Stimulated activated naive B cell treated with anti-CD40 and anti-IgM and Interleukin-4, amounts not matched to agents 10 μg/mL and 1 μg/mL and 100 μg/mL, for 72 hours (primary cell): ENCODE data around the gene DGKH.

ENCODE experiments used
- ATAC-seq, 2 donors: fragments of 150-1000 bp; cut with Tn5 transposase; replicated peaks; 2 replicates each; pipeline ENCODE4 v1.10.0; 2021; ENCODE audit warnings: moderate library complexity in 1 of 2
- DNase-seq: peaks from one replicate; pipeline ENCODE4 v3.0.0; 2021
- H3K27ac Mint-ChIP-seq: one replicate; pipeline ENCODE4 v1.8.0; 2022; ENCODE audit warnings: mild to moderate bottlenecking, mixed read lengths
- H3K27me3 Mint-ChIP-seq, 2 donors: one replicate each; pipeline ENCODE4 v1.8.0; 2022; ENCODE audit warnings: mixed read lengths in 2 of 2
- H3K36me3 Mint-ChIP-seq, 2 donors: one replicate each; pipeline ENCODE4 v1.8.0; 2022; ENCODE audit warnings: mixed read lengths in 2 of 2, mild to moderate bottlenecking in 1 of 2
- H3K4me1 Mint-ChIP-seq, 2 donors: one replicate each; pipeline ENCODE4 v1.8.0; 2022; ENCODE audit warnings: mixed read lengths in 2 of 2, mild to moderate bottlenecking in 1 of 2
- H3K4me3 Mint-ChIP-seq, 2 donors: one replicate each; pipeline ENCODE4 v1.8.0; 2022; ENCODE audit warnings: mild to moderate bottlenecking in 2 of 2, mixed read lengths in 2 of 2, moderate library complexity in 1 of 2
- H3K9me3 Mint-ChIP-seq, 2 donors: one replicate each; pipeline ENCODE4 v1.8.0; 2022; ENCODE audit warnings: mixed read lengths in 2 of 2, mild to moderate bottlenecking in 1 of 2

Gene DGKH, protein sequence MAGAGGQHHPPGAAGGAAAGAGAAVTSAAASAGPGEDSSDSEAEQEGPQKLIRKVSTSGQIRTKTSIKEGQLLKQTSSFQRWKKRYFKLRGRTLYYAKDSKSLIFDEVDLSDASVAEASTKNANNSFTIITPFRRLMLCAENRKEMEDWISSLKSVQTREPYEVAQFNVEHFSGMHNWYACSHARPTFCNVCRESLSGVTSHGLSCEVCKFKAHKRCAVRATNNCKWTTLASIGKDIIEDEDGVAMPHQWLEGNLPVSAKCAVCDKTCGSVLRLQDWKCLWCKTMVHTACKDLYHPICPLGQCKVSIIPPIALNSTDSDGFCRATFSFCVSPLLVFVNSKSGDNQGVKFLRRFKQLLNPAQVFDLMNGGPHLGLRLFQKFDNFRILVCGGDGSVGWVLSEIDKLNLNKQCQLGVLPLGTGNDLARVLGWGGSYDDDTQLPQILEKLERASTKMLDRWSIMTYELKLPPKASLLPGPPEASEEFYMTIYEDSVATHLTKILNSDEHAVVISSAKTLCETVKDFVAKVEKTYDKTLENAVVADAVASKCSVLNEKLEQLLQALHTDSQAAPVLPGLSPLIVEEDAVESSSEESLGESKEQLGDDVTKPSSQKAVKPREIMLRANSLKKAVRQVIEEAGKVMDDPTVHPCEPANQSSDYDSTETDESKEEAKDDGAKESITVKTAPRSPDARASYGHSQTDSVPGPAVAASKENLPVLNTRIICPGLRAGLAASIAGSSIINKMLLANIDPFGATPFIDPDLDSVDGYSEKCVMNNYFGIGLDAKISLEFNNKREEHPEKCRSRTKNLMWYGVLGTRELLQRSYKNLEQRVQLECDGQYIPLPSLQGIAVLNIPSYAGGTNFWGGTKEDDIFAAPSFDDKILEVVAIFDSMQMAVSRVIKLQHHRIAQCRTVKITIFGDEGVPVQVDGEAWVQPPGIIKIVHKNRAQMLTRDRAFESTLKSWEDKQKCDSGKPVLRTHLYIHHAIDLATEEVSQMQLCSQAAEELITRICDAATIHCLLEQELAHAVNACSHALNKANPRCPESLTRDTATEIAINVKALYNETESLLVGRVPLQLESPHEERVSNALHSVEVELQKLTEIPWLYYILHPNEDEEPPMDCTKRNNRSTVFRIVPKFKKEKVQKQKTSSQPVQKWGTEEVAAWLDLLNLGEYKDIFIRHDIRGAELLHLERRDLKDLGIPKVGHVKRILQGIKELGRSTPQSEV

DNA sequence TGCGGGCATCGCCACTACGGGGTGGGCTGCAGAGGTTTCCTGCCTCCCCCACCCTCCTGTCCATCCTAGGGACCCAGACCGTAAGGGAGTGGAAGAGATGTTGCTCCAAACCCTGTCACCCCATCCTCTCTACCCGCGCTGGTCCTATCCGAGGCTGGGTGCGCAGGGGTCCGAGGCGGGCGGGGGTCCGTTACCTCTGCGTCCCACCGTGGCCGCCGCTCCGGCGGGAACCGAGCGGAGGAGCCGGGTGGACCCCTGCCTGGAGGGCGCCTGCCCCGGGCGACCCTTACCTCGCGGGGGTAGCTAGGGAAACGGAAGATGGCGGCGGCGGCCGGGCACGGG, at the start of gene DGKH:
DGKH (plus strand) TSS at position 307 of the 342 bp plus-strand sequence. CDS start 126 bp downstream, outside the sequence.
- ATAC-seq = peak; percentile 55
- no peak for DNase-seq
- H3K27me3 Mint-ChIP-seq = peaks cover 26 to 42% of the 10 kb centered on the region in 2 donors

DNA sequence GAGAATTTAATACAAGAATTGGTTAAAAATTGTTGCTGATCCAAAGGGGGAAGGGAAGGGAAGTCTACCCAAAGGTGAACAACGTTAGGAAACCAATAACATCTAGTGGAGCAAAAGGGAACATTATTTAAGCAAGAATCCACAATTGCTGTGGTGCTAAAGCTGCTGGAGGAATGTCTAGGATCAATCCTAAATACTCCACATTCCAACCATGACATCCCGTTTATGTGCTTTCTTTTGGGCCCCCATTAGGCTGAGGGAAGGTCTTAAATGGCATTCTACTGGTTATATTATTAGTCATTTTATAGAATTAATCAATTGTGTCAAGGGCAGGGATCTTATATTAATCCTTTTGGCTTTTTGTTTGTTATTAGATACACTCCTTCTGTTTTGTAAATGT, 47.6 kb upstream of the DGKH start:
- no peak overlapping the region for H3K4me3 Mint-ChIP-seq
- H3K36me3 Mint-ChIP-seq = no peaks in the 10 kb centered on the region
- H3K9me3 Mint-ChIP-seq = no peaks in the 10 kb centered on the region
- no peak for ATAC-seq
- H3K4me1 Mint-ChIP-seq = no peaks in the 10 kb centered on the region
- peaks cover 5 to 7% of the 10 kb centered on the region in 2 donors for H3K27me3 Mint-ChIP-seq
- DNase-seq = no peak
- H3K27ac Mint-ChIP-seq = no peak overlapping the region

More for the DNA sequence above, at the start of gene DGKH:
- no peaks in the 10 kb centered on the region for H3K9me3 Mint-ChIP-seq
- peaks cover 11 to 15% of the 10 kb centered on the region in 2 donors for H3K36me3 Mint-ChIP-seq
- peaks cover 8 to 15% of the 10 kb centered on the region in 2 donors for H3K4me1 Mint-ChIP-seq
- H3K27ac Mint-ChIP-seq = peak within 1 kb of the TSS; percentile 75
- peak within 1 kb of the TSS; percentile 88 to 90 for H3K4me3 Mint-ChIP-seq

DNA sequence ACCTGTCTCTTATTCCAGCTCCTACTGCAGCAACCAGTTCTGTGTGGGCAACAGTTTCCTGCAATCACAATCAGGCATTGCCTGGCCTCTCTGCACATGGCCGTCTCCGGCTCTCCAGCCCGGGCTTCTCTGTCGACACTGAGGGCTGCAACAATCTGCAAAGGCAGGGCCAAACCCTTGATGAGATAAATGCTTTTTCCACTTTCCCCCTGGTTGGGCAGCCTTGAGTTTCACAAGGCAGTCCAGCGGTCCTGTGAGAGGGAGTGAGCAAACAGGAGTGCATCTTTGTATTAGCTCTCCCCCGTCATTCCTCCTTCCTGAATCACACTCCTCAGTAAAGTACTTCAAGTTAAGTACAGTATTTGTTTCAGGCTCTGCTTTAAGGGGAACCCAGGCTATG, 46.9 kb upstream of the DGKH start:
- no peaks in the 10 kb centered on the region for H3K4me1 Mint-ChIP-seq
- no peaks in the 10 kb centered on the region for H3K36me3 Mint-ChIP-seq
- no peak overlapping the region for H3K27ac Mint-ChIP-seq

DNA sequence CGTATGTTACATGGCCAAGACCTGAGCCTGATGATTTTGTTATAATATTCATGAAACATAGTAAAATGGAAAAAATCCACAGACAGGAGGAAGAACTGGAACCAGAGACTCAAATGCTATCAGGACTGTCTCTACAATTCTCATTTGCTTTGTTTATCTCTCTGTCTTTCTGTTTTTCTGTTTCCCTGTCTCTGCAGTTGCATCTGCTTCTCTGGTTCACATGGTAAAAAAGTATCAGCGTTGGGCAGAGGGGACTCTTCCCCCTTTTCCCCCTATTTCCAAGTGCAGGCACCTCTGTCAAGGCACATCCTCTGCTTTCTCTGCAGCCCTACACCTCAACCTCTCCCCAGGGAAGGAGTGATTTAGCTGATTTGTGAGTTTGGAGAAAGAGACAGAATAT, 46.4 kb upstream of the DGKH start:
- no peaks in the 10 kb centered on the region for H3K36me3 Mint-ChIP-seq
- ATAC-seq (no peak), DNase-seq (no peak)
- H3K4me1 Mint-ChIP-seq = no peaks in the 10 kb centered on the region
- H3K4me3 Mint-ChIP-seq = no peak overlapping the region
- H3K27me3 Mint-ChIP-seq = peaks cover 5 to 7% of the 10 kb centered on the region in 2 donors
- H3K27ac Mint-ChIP-seq = no peak overlapping the region
- no peaks in the 10 kb centered on the region for H3K9me3 Mint-ChIP-seq

More for the DNA sequence above, 46.9 kb upstream of the DGKH start:
- no peaks in the 10 kb centered on the region for H3K9me3 Mint-ChIP-seq
- DNase-seq (no peak), ATAC-seq (no peak)
- H3K4me3 Mint-ChIP-seq = no peak overlapping the region
- peaks cover 5 to 7% of the 10 kb centered on the region in 2 donors for H3K27me3 Mint-ChIP-seq

DNA sequence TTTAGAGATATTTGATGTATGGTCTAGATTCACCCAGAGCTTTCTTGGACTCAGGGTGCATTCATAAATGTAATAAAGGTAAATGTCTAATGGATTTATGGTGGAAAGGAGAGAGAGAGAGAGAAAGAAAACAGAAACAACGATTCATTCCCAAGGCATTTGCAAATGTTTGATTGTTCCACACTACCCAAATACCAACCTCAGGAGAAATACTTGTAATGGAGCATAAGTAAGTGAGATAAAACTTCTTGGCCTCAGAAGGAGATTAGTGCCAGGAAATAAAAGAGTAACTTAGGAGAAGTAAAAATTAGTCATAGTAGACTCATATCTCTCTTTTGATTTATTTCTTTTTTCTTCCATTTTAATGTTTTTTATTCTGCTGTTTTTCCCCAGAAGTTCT, 40.6 kb upstream of the DGKH start:
- H3K4me3 Mint-ChIP-seq = no peak overlapping the region
- no peaks in the 10 kb centered on the region for H3K27me3 Mint-ChIP-seq
- H3K36me3 Mint-ChIP-seq = no peaks in the 10 kb centered on the region
- no peaks in the 10 kb centered on the region for H3K4me1 Mint-ChIP-seq
- H3K27ac Mint-ChIP-seq = no peak overlapping the region
- DNase-seq (no peak), ATAC-seq (no peak)
- H3K9me3 Mint-ChIP-seq = no peaks in the 10 kb centered on the region

DNA sequence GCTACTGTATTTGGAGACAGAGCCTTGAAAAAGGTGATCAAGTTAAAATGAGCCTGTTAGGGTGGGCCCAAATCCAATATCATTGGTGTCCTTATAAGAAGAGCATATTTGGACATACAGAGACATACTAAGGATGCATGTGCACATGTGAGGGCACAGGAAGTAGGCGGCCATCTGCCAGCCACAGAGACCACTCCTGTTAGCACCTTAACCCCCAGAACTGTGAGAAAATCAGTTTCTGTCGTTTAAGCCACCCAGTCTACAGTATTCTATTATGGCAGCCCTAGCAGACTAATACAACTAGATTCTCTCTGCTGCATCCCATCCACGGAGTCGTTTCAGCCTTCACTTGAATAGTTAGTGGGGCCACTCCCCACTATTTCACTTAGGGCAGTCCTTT, 39.4 kb upstream of the DGKH start:
- no peaks in the 10 kb centered on the region for H3K36me3 Mint-ChIP-seq
- ATAC-seq = no peak

DNA sequence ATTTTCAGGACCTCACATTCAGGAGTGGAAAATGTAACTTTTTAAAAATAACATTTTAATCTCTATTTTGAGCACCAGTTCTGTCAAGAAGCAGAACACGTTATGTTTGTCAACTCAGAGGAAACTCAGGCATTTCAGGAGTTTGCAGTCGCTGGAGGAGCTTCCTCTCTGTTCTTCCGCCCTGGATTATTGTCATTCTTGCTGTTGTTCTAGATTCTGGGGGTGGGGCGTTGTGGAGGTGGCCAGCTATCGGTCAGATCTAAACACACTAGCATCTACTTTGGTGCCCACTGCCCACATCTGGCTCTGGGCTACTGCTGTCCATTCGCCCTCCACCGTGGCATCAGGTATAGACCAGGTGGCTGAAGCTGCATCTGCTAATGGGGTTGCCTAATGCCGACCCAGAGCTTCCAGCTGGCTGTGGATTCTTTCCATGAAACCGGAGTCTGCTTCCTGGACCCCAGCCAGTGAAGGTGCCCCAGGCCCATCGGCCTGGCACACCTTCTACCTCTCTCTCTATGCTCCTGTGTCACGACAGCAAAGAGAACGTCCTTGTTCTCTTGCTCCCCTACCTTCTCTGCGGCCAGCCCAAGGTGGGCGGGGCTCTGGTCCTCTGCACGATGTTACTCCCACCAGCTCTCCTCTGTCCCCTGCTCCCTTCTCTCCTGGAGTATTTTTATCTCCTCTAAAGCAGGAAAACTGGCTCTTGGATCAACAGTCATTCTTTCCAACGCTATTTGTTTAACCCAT, 36.7 kb upstream of the DGKH start:
- no peak for ATAC-seq
- Mint-ChIP-seq H3K27me3 (peaks cover 4 to 13% of the 10 kb centered on the region in 2 donors), H3K9me3 (no peaks in the 10 kb centered on the region), H3K27ac (no peak overlapping the region), H3K36me3 (no peaks in the 10 kb centered on the region), H3K4me1 (no peaks in the 10 kb centered on the region), H3K4me3 (no peak overlapping the region)
- DNase-seq = no peak

More for the DNA sequence above, 39.4 kb upstream of the DGKH start:
- Mint-ChIP-seq H3K4me1 (no peaks in the 10 kb centered on the region), H3K27ac (no peak overlapping the region), H3K27me3 (no peaks in the 10 kb centered on the region), H3K4me3 (no peak overlapping the region), H3K9me3 (no peaks in the 10 kb centered on the region)
- no peak for DNase-seq

DNA sequence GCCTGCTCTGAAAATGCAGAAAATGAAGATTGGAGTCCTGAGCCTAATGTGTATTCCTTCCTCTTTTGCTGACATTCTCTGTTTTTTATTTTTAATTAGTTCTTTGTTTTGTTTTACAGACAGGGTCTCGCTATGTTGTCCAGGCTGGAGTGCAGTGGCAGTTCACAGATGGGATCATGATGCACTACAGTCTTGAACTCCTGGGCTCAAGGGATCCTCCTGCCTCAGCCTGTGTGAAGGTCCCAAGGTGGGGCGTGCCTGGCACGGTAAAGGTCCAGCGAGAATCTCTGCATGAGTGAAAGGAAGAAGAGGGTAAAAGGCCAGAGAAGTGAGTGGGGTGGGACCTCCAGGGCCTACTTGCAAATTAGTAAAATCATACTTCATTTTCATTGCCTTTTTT, 34.3 kb upstream of the DGKH start:
- H3K27ac Mint-ChIP-seq = no peak overlapping the region
- ATAC-seq (no peak), DNase-seq (no peak)
- H3K4me1 Mint-ChIP-seq = no peaks in the 10 kb centered on the region
- peaks cover 13 to 16% of the 10 kb centered on the region in 2 donors for H3K27me3 Mint-ChIP-seq
- H3K4me3 Mint-ChIP-seq = no peak overlapping the region
- no peaks in the 10 kb centered on the region for H3K36me3 Mint-ChIP-seq
- no peaks in the 10 kb centered on the region for H3K9me3 Mint-ChIP-seq

DNA sequence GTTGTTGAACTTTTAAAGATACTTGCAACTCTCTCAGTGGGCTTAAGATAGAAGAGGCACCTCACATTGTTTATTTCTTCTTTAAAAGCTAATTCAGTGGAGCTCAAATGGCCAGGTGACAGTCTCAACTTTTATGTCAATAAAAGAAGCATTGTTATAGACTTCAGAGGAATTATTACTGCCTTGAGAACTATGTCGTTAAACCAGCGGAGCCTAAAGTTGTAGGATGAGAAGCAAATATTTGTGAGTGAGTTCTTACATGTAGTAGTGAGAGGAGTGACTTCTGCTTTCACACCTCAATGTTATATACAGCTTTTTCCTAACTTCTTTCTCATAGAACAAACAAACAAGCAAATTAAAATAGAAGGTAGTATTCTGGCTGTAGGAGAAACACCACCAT, 31.2 kb upstream of the DGKH start:
- H3K36me3 Mint-ChIP-seq = no peaks in the 10 kb centered on the region
- H3K4me1 Mint-ChIP-seq = no peaks in the 10 kb centered on the region
- no peak for DNase-seq
- no peaks in the 10 kb centered on the region for H3K9me3 Mint-ChIP-seq
- H3K4me3 Mint-ChIP-seq = no peak overlapping the region
- peaks cover 13 to 16% of the 10 kb centered on the region in 2 donors for H3K27me3 Mint-ChIP-seq
- H3K27ac Mint-ChIP-seq = no peak overlapping the region
- ATAC-seq = no peak

DNA sequence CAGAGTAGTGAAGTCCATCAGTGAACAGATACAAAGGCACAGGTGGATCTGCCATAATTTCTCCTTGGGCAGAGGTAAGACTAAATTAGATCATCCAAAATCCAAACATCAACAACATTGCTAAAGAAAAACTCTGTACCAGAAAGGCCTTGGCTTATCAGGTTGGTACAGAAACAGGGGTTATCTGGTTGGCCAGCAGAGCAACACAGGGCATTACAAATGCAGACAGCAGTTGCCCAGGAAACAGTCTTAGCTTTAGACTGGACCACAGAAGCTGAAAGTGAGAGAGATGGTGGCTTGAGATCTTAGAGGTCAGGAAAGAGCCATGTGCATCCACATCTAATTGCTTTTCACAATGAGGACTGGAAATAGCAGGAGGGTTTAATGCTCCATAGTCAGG, 26.6 kb upstream of the DGKH start:
- Mint-ChIP-seq H3K27me3 (peaks cover 0 to 11% of the 10 kb centered on the region in 2 donors), H3K9me3 (no peaks in the 10 kb centered on the region), H3K27ac (no peak overlapping the region), H3K36me3 (no peaks in the 10 kb centered on the region), H3K4me1 (no peaks in the 10 kb centered on the region), H3K4me3 (no peak overlapping the region)
- ATAC-seq = no peak
- DNase-seq = no peak

DNA sequence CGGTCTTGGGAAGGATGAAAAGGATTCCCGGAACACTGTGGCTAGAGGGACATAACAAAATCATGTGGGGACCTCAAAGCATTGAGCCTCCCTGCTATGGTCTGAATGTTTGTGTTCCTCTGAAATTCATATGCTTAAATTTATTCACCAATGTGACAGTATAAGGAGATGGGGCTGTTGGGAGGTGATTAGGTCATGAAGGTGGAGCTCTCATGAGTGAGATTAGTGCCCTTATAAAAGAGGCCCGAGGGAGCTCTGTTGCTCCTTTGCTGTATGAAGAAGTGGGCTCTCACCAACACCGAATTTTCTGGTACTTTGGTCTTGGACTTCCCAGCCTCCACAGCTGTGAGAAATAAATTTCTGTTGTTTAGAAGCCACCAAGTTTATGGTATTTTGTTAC, 26.1 kb upstream of the DGKH start:
- no peaks in the 10 kb centered on the region for H3K36me3 Mint-ChIP-seq
- DNase-seq = no peak
- ATAC-seq = no peak
- H3K9me3 Mint-ChIP-seq = no peaks in the 10 kb centered on the region
- no peak overlapping the region for H3K4me3 Mint-ChIP-seq
- H3K4me1 Mint-ChIP-seq = no peaks in the 10 kb centered on the region
- no peak overlapping the region for H3K27ac Mint-ChIP-seq
- peaks cover 0 to 10% of the 10 kb centered on the region in 2 donors for H3K27me3 Mint-ChIP-seq

DNA sequence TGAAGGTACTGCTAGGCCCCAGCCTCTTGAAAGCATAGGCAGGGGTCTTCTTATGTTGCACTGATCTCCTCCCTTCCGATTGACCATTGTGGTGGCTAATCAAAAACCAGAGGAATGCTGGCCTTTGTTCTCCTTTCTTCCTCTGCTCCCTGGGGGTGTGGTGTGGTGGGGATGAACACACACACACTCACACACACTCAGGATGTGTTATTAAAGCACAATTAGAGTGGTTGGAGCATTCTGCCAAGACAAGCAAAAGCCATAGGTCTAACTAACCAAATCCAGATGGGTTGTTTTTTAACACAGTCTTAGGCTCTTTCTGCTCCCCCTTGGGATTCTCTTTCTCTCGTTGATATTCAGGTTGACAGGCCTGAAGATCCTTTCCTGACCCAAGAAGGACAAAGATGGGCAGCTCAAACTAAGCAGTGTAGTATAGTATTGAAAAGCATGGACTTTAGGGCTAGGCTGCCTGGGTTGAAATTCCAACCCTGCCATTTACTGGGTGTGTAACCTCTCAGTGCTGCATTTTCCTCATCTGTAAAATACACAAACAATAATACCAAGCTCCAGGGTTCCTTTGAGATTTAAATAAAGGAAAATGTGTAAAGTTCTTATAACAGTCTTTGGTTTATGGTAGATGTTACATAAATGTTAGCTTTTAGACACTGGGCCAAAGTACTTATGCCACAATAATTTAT, 25.5 kb upstream of the DGKH start:
- DNase-seq = no peak
- Mint-ChIP-seq H3K36me3 (no peaks in the 10 kb centered on the region), H3K27ac (no peak overlapping the region), H3K9me3 (no peaks in the 10 kb centered on the region), H3K4me3 (no peak overlapping the region), H3K4me1 (no peaks in the 10 kb centered on the region), H3K27me3 (peaks cover 0 to 4% of the 10 kb centered on the region in 2 donors)
- ATAC-seq = no peak

DNA sequence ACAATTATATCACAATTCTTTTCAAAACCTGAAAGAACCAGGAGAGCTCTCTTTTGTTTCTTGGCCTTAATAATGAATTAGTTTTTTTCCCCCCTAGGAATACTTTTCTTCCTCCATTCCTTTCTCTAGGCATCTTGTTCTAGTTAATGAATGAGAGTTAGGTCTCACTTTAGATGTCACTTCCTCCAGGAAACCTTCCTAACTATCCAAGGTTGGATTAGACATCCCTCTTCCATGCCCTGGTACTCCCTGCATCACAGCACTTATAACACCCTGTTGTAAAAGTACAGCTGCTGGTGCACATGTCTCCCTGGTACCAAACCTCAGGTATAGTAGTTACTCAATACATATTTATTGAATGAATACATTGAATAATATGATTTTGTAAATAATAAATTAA, 21.2 kb upstream of the DGKH start:
- no peak overlapping the region for H3K4me3 Mint-ChIP-seq
- H3K4me1 Mint-ChIP-seq = no peaks in the 10 kb centered on the region
- ATAC-seq (no peak), DNase-seq (no peak)
- peaks cover 4 to 18% of the 10 kb centered on the region in 2 donors for H3K27me3 Mint-ChIP-seq
- H3K36me3 Mint-ChIP-seq = no peaks in the 10 kb centered on the region
- peaks cover 0 to 1% of the 10 kb centered on the region in 2 donors for H3K9me3 Mint-ChIP-seq
- H3K27ac Mint-ChIP-seq = no peak overlapping the region
